ENCODE measurements around the gene NAT8L.

- TF ChIP-seq POLR2A (IDR thresholded peaks at IDR 0.05): no peak
- no peak for TF ChIP-seq CTCF (IDR thresholded peaks at IDR 0.05 in 4 of 5, conservative IDR thresholded peaks at IDR 0.05 in 1 of 5)
Measured at GRCh38 chr4:2069986-2070385, 10.9 kb downstream of the NAT8L start.
